Aorta (tissue), 5 donors: ENCODE measurements around the gene CDH2. TPM values are rescaled to one million over a fixed set of nuclear protein-coding genes. Genes with fewer than 3 reads are reported as not detected.
A peak's percentile ranks its signal among the peaks of the same experiment; 100 is the strongest.

Experiments
- ATAC-seq: fragments of 200-7000 bp; cut with Tn5 transposase; one replicate; pipeline ENCODE4 v1.9.1; 2022; ENCODE audit warnings: moderate library complexity; ENCODE audit not compliant: low FRiP score
- DNase-seq, 2 donors: peaks; one replicate each; pipeline ENCODE4 v3.0.0-alpha.2; 2020
- H3K27ac ChIP-seq, 2 donors: one replicate each; pipeline ENCODE4 v1.5.1; 2013; ENCODE audit warnings: low read length in 2 of 2, mild to moderate bottlenecking in 2 of 2, moderate library complexity in 2 of 2, control low read depth in 1 of 2, inconsistent platforms in 1 of 2, low read depth in 1 of 2
- H3K27me3 ChIP-seq, 2 donors: one replicate each; pipeline ENCODE4 v1.6.1; 2013; ENCODE audit warnings: control low read depth in 1 of 2, low read length in 1 of 2, mild to moderate bottlenecking in 1 of 2, moderate library complexity in 1 of 2; ENCODE audit not compliant: insufficient read depth in 2 of 2, control insufficient read depth in 1 of 2
- H3K36me3 ChIP-seq, 2 donors: one replicate each; pipeline ENCODE4 v1.6.1; 2013; ENCODE audit warnings: control low read depth in 1 of 2, low read length in 1 of 2, mild to moderate bottlenecking in 1 of 2; ENCODE audit not compliant: insufficient read depth in 2 of 2, control insufficient read depth in 1 of 2
- H3K4me1 ChIP-seq, 2 donors: one replicate each; pipeline ENCODE4 v1.6.1; 2013; ENCODE audit warnings: low read length in 2 of 2, control low read depth in 1 of 2, mild to moderate bottlenecking in 1 of 2, moderate library complexity in 1 of 2; ENCODE audit not compliant: insufficient read depth in 2 of 2, control insufficient read depth in 1 of 2
- H3K4me3 ChIP-seq, 2 donors: one replicate each; pipeline ENCODE4 v1.5.1; 2013; ENCODE audit warnings: low read length in 2 of 2, control low read depth in 1 of 2, mild to moderate bottlenecking in 1 of 2
- H3K9me3 ChIP-seq: one replicate; pipeline ENCODE4 v1.6.1; 2013; ENCODE audit warnings: mild to moderate bottlenecking, low read length; ENCODE audit not compliant: control insufficient read depth
- WGBS, 2 donors: extraction: QIAGEN DNeasy Blood & Tissue Kit; methylation state at CpG; one replicate each; pipeline ENCODE4 v1.1.7; 2013; 5-methylcytosine and 5-hydroxymethylcytosine counted together
- intact Hi-C, 2 donors: fragments of 100-400 bp; cut with DNase I; formaldehyde crosslinking; loops; one replicate each; pipeline versions ENCODE4 v1.14.2 to v1.15.0; 2022
- polyA plus RNA-seq, 2 donors: library from polyadenylated mRNA; stranded (reverse); fragments of 200-250 nt; gene quantifications; one replicate each; pipeline ENCODE4 v1.2.3, GENCODE V29; 2013
- total RNA-seq, 2 donors: library from RNA; stranded (reverse); fragmentation: NEBNext Ultra II Directional; extraction: Animal tissue kit (Norgen Biotek cat#: 25700); gene quantifications; one replicate each; pipeline ENCODE4 v1.2.1, GENCODE V29; 2021
- donor health status: healthy with polysubstance abuse.
- donor health status: Bipolar disorder and iron deficiency.
- donor health status: DM: no; HTN: no; CAD: no.
- donor health status: DM: no; HTN: no; CAD: no.
- donor health status: DM: yes; HTN: yes; CAD: no.

CDH2 gene
- total and polyA plus RNA-seq, 4 donors = 6.9 to 13.9 (median 11.4) TPM

- ATAC-seq (no peak), DNase-seq (no peak)
- intact Hi-C loops = no loop called here
- H3K36me3 ChIP-seq = no peaks in the 10 kb centered on the region
- H3K27me3 ChIP-seq = no peaks in the 10 kb centered on the region
- H3K9me3 ChIP-seq = no peaks in the 10 kb centered on the region
- no peak overlapping the region for H3K4me3 ChIP-seq
- 51 to 68% methylated on average over 3 of the region's 3 CpGs for WGBS, 2 donors
- H3K27ac ChIP-seq = no peak overlapping the region
- H3K4me1 ChIP-seq = no peaks in the 10 kb centered on the region
Observed at GRCh38 chr18:28095041-28095440, 81.9 kb downstream of the CDH2 start.

- intact Hi-C loops = no loop called here
- Histone ChIP-seq H3K27ac (no peak overlapping the region), H3K4me1 (no peaks in the 10 kb centered on the region), H3K27me3 (no peaks in the 10 kb centered on the region), H3K9me3 (no peaks in the 10 kb centered on the region), H3K4me3 (no peak overlapping the region), H3K36me3 (no peaks in the 10 kb centered on the region)
- DNase-seq (no peak), ATAC-seq (no peak)
- WGBS, 2 donors = 75 to 87% methylated on average over 2 of the region's 2 CpGs
Observed at GRCh38 chr18:28091197-28091596, 85.7 kb downstream of the CDH2 start.

DNA sequence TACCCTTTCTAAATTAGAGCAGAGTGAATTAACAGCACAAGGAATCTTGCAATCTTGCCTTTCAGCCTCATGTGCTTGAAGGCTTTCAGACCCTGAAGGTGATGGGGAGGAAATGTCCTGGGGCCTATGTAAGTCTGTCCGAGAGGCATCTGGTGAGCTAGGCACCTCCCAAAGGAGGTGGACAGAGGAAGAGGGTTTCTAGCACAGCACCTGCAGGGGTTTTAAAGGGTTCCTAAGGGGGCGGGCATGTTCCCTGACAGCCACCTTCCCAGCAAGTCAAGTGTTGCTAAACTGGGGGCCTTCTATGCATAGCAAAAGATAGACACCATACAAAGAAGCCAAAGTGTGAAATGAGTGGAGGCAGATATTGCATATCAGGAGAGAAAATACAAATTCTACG lies 88.5 kb downstream of the CDH2 start:
- Histone ChIP-seq H3K4me3 (no peak overlapping the region), H3K4me1 (no peaks in the 10 kb centered on the region), H3K36me3 (no peaks in the 10 kb centered on the region), H3K9me3 (no peaks in the 10 kb centered on the region), H3K27ac (no peak overlapping the region), H3K27me3 (no peaks in the 10 kb centered on the region)
- intact Hi-C loops = no loop called here
- no peak for ATAC-seq
- 93 to 96% methylated on average over 3 of the region's 3 CpGs for WGBS, 2 donors
- DNase-seq = no peak

- DNase-seq (peak in 1 of 2 donors; percentile 39), ATAC-seq (peak; percentile 77)
- Histone ChIP-seq H3K27ac (no peak overlapping the region), H3K27me3 (no peaks in the 10 kb centered on the region), H3K36me3 (no peaks in the 10 kb centered on the region), H3K4me1 (no peaks in the 10 kb centered on the region), H3K9me3 (no peaks in the 10 kb centered on the region), H3K4me3 (no peak overlapping the region)
- 8% methylated on average over 9 of the region's 9 CpGs for WGBS, 2 donors
- intact Hi-C loops = no loop called here
Observed at GRCh38 chr18:28086670-28087552, 90.0 kb downstream of the CDH2 start.

GRCh38 chr18:28081516-28081915 lies 95.4 kb downstream of the CDH2 start:
- no peak for DNase-seq
- WGBS, 2 donors = 64 to 93% methylated on average over 2 of the region's 2 CpGs
- ATAC-seq = no peak

DNA sequence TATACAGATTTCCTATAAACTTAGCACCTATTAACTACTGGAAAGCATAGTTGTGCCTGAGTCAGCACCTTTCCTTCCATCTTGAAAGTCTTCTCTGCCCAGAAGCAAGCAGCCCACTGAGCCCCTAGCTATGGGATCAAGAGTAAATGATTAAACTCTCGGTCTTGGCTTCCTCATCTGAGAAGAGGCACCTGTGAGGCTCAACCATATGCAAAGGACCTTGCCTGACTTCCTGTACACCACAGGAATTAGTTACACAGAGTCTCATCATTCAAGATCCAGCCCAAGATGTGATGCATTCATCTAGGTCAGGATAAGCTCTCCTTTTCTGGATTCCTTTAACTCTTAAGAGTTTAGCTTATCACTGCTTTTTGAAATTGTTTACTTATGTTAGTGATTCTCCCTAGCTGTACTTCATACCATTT lies 96.0 kb downstream of the CDH2 start:
- Histone ChIP-seq H3K27me3 (no peaks in the 10 kb centered on the region), H3K4me3 (no peak overlapping the region), H3K9me3 (no peaks in the 10 kb centered on the region), H3K27ac (no peak overlapping the region), H3K36me3 (no peaks in the 10 kb centered on the region), H3K4me1 (no peaks in the 10 kb centered on the region)
- WGBS, 2 donors = 90 to 93% methylated on average over 1 of the region's 1 CpG
- no peak for ATAC-seq
- no peak for DNase-seq
- intact Hi-C loops = no loop called here

More at GRCh38 chr18:28081516-28081915, 95.4 kb downstream of the CDH2 start:
- H3K4me1 ChIP-seq = no peaks in the 10 kb centered on the region
- H3K9me3 ChIP-seq = no peaks in the 10 kb centered on the region
- H3K36me3 ChIP-seq = no peaks in the 10 kb centered on the region
- no peak overlapping the region for H3K27ac ChIP-seq
- no peak overlapping the region for H3K4me3 ChIP-seq
- no peaks in the 10 kb centered on the region for H3K27me3 ChIP-seq
- intact Hi-C loops = no loop called here

DNA sequence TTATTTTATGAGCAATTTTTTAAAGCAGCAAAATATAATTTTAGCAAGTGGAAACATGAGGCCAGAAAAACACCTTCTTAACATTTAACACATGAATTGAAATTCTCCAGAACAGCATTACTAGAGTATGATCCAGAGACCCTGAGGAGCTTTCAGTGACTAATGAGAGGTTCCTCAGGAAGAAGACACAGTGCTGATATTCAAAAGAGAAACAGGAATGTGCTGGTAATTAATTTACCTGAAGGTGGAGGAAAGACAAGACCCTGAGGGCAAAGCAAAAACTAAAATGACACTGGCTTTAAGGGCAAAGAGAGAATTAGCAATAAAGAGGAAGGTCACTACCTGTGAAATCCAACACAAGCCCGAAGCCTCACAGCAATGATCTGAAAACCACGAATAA lies 97.0 kb downstream of the CDH2 start:
- Histone ChIP-seq H3K4me1 (no peaks in the 10 kb centered on the region), H3K36me3 (no peaks in the 10 kb centered on the region), H3K27ac (no peak overlapping the region), H3K9me3 (no peaks in the 10 kb centered on the region), H3K27me3 (no peaks in the 10 kb centered on the region), H3K4me3 (no peak overlapping the region)
- 95 to 98% methylated on average over 2 of the region's 2 CpGs for WGBS, 2 donors
- intact Hi-C loops = no loop called here
- ATAC-seq = no peak
- DNase-seq = no peak

DNA sequence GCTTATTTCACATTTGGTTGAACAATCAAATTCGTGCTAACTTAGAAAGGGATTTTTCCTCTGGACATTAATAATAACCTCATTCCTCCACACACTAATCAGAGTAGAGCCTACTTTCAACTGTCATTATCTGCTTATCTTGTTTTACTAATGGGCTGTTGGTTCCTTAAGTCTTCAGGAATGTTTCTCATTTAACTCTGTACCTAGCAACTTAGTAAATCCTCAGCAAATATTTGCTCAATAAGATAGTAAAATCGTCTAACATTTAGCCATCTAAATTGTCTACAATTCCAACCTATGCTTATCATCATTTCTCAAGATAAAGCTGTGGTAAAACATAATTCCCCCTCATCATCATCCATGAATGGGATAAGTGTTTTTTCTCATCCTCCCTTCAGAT lies 98.1 kb downstream of the CDH2 start:
- Histone ChIP-seq H3K27ac (no peak overlapping the region), H3K4me3 (no peak overlapping the region), H3K27me3 (no peaks in the 10 kb centered on the region), H3K4me1 (no peaks in the 10 kb centered on the region), H3K36me3 (no peaks in the 10 kb centered on the region), H3K9me3 (no peaks in the 10 kb centered on the region)
- intact Hi-C loops = no loop called here
- 40 to 54% methylated on average over 2 of the region's 2 CpGs for WGBS, 2 donors
- no peak for DNase-seq
- no peak for ATAC-seq

DNA sequence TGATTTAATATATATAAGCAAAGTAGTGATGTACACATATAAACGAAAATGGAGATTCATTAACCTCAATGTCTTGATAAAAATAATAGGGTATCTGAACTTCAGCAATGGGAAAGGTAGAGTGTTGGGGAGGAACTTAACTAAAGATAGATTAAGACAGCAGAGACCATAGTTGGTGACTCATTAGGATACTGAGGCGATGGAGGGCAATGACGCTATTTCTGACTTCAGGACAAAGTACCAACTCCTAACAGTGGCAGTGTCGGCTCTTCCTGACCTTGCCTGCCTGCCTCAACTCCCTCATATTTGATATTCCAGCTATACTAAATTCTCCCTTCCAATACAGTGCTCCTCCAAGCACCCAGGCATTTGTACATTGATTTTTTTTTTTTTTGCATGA lies 98.6 kb downstream of the CDH2 start:
- ATAC-seq = no peak
- Histone ChIP-seq H3K4me3 (no peak overlapping the region), H3K9me3 (no peaks in the 10 kb centered on the region), H3K4me1 (no peaks in the 10 kb centered on the region), H3K36me3 (no peaks in the 10 kb centered on the region), H3K27me3 (no peaks in the 10 kb centered on the region), H3K27ac (no peak overlapping the region)
- intact Hi-C loops = no loop called here
- 82 to 88% methylated on average over 4 of the region's 4 CpGs for WGBS, 2 donors
- DNase-seq = no peak
